SKM-1 treated with dmso at 0.1 percent for 144 hours (cell line): Measurements from ENCODE around the gene TBC1D19.

ENCODE experiments used
- DNase-seq: peaks from one replicate; lab custom pipeline; 2025; ENCODE audit not compliant: unreplicated experiment; lab: John Stamatoyannopoulos, UW

The TBC1D19 gene

DNA sequence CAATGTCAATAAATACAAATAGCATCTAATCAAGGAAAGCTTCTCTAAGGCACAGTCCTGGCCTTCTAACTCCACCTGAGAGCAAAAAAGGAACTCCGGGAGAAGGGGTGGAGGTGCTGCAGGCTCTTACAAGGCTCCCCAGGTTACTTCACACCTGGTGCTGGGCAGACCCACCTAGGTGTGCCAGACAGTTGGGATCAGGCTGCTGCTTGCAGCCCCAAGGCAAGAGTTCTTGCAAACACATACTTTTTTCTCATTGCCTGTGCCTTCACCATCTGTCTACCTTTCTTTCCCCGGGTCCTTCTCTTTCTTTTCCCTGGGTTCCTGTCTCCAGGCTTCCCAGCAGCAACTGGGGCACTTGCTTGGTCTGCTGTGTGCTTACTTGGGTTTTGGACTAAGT, 195.3 kb downstream of the TBC1D19 start:
- DNase-seq = no peak

DNA sequence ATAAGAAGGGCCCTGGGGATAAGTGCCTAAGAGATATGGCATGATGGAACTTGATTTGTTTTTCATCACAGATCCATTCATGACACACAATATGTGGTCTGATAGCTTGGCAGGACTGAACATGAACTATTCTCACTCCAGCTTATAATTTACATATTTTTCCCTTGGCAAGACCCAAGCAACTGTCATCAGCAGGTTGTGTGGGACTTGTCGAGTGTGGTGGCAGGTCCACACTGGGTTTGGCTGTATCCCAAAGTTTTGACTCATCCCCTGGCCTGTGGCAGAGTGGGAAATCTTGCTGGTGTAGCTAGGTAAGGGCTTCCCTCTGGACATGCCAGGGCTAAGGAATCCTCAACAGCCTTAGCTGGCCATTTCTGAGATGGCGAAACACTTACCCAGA, 195.8 kb downstream of the TBC1D19 start:
- no peak for DNase-seq

DNA sequence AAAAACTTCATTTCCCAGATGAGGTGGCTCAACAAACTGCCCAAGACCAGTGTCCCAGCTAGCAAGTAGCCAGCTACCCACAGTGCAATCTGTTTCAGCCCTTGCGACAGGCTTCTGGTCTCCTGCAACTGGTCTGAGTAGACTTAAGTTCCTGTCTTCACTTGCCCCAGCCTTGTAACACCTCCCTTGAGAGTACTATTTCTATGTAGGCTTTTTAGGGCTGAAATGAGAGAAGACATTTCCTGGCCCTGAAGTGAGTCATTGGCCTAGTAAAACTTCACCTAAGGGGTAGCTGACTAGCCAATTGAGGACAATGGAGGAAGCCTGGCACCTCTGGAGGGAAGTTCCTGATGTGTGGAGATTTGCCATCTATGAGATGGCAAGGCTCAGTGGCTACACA, 196.7 kb downstream of the TBC1D19 start:
- DNase-seq = peak; percentile 70

DNA sequence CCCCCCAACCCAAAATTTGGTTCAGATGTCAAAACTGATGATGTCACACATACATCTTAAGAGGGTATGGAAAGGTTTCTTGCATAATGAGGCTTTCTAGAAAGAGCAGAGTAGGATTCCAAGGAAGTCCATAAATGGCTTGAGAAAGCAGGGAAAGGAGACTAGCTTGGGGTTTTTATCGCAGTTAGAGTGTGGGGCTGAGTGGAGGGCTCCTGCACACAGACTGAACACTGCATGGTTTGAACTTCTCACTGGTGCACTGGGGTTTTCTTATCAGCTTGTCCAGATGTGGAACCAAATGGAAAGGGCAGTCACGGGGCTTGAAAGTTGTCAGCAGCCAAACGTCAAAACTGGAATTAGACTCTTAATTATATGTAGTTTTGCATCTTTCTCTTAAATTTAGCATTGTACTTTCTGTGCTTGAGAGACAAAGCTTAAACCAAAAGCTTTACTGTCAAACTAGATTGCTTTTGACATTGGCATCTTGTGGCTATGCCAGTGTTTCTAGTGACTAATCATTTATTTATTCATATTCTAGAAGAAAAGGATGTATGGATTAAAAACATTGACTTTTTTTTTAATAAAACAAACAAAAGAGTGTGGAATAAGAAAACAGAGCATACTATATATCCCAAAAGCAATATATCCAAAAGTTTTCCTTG, 198.4 kb downstream of the TBC1D19 start:
- DNase-seq = no peak

DNA sequence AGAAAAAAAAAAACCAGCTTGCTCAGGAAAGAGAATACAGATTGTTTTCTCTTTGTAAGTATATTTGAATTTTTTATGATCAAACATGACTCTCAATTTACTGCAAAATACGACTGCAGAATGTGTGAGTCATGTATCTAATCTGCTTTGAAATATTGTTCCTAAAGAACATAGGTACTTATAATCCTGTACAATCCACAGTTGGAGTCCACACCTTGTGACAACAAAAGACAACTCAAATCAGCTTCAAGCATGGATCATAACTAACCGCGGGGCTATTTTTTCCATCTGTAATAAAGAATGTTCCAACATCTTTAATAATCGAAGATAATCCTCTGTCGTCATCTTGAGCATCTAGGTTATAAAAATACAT, 198.9 kb downstream of the TBC1D19 start:
- no peak for DNase-seq

DNA sequence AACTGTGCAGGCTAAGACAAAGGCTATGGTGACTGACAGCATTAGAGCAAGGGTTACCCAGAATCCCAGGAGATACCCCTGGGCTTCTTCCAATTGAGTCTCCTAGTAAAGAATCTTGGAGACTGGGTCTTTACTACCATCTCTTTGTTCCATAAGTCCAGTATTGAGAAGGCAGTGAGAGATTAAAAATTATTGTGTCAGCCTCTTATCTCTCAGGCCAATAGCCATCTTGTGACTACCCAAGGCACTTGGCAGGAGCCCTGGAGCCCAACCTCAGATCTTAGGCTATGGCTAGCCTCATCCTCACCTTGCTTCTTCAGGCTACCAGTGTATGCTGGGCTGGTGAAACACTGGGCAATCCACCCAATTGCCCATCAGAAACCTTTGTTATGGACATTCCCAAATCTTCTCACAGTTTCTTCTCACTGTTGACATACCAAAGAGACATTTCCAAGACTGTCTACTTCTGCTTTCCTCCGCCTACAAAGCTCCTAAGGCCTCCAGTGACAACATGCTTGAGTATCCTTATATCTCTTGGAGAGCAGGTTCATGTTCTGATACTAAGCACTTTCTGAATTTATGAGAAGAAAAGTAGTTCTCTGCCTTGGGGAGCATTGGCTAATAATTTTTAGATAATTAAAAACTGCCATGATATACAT, 200.5 kb downstream of the TBC1D19 start:
- no peak for DNase-seq

DNA sequence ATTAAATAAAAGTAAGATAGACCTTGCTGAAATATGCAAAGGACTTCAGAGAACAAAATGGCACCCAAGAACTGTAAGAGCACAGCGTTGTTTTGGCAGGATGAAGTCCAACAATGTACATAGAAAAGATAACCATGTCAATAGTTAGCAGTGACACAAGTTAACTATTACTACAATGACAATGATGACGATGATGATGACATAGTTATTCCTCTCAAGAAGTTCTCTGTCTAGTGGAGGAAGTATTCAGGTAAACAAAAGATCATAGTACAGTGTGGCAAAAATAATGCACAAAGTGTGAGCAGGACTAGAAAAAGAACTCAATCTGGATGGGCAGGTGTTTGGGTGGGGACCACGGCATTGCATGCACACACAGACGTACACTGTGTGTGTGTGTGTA, 201.4 kb downstream of the TBC1D19 start:
- DNase-seq = no peak

DNA sequence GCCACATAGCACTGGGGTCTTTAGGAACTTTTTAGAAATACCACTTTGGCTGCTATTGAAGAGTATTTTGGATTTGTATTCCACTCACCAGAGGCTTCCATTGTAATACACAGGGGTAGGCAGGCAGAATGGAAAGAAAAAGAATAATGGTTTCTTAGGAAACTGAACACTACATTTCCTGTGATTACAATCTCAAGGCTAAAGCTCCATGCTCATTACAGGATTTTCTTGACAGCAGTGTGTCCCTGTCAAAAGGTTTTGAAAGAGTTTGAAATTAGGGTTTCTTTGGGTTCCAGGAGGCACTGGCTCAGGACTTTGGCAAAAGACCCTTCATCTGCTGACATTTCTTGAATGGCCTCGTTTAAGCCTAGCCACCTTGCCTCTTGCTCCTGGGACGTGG, 201.9 kb downstream of the TBC1D19 start:
- DNase-seq = no peak

DNA sequence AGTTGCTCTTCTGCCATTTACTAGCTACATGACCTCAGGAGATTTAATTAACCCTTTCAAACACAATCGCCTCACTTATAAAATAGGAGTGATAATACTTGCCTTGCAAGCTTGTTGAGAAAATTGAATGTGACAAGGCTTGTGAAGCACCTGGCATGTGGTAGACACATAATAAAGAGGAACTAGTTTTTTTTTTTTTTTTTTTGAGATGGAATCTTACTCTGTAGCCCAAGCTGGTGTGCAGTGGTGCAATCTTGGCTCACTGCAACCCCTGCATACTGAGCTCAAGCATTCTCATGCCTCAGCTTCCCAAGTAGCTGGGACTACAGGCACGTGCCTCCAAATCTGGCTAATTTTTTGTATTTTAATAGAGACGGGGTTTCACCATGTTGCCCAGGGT, 203.0 kb downstream of the TBC1D19 start:
- peak; percentile 16 for DNase-seq

DNA sequence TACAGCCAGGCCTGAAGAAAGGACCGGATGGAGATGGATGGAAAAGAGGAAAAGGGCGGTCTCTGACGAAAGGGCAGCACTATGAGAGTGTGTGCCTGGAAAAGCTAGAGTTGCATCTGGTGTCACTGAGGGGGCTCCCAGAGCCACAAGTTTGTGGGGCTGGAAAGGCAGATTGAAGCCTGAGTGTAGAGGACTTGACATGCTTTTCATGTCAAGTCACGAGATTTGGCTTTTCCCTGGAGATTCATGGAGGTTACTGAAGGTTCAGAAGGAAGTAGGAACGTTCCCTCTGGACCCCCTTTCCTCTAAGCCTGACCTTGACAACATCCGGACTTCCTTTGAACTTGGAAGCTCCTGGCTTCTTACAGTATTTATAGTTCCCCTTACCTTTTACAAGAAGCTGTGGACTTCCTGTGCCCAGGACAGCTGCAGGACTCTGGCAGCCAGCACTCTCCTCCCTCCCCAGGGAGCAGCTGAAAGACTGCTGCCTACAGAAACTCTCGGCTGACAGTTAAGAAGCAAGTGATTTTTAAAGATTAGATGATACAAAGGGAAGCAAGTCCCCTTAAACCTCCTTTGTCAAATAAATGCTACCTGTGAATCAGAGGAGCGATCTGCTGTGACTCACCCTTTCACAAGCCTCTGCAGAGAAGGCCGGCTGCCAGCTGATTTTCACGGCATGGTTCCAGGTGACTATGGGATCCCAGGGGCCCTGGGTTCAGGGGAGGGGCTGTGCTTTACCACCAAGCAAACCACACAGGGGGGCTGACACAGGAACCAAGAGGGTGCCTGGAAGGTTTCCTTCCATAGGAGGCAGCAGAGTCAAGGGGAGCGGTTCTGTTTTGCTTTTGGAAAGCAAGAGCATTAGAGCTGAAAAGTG, 203.8 kb downstream of the TBC1D19 start:
- DNase-seq = no peak

DNA sequence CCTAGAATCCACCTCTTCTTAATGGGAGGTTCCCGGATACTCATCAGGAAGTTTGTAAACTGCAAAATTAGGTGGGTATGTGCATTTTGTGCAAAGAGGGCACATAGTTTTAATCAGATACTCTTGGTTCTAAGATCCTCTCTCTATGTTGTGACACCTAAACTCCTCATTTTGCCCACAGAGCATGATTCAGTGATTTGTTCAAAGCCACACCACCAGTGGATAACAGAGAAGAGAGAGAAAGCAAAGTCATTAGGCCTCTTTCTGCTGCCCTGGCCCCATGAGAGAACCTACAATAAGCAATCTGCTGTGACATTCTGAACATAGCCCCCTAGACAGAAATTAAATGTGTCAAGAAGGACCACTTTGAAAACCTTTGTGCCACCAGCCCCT, 204.5 kb downstream of the TBC1D19 start:
- no peak for DNase-seq

DNA sequence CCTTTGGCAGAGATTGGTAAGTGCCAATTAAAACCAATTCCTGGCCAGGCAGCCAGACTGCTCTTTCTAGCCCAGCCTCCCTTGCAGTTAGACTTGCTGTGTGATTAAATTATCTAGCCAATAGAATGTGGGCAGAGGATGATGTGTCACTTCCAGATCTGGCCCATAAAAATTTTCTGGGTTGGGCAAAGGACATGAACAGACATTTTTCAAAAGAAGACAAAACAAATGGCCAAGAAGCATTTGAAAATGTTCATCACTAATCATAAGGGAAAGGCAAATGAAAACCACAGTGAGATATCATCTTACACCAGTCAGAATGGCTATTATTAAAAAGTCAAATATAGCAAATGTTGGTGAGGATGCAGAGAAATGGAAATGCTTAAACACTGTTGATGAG, 205.3 kb downstream of the TBC1D19 start:
- DNase-seq = no peak

DNA sequence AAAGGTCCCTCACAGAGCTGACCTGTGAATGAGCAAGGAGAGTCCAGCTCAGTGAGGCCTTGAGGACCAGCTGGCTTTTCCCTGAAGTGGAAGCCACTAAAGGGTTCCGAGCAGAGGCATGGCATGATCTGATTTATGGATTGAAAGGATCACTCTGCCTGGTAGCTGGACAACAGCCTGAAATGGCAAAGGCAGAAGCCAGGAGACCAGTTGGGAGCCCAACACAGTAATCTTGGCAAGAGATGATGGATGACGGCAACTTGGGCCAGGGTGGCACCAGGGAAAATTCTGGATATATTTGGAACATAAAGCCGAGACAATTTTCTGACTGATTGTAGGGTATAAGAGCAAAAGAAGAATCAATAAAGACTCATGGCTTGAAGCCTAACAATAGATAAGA, 207.5 kb downstream of the TBC1D19 start:
- no peak for DNase-seq

DNA sequence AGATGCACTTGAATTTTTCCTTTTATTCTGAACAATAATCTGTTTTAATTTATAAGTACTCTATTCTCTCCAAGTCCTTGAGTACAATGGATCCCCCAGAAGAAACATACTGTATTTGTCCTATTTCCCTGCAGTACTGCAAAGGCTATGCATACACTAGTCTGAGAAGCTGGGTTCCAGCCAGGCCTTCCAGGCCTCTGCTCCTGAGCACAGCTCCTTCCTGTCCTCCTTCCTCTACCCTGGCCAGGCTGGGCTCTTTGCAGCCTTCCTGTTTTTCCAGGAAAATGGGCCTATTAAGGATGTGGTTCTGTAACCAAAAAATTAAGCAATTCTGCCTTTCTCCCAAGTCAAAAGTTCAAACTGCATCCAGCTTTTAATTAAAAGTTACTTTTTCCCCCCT, 208.8 kb downstream of the TBC1D19 start:
- DNase-seq = no peak

DNA sequence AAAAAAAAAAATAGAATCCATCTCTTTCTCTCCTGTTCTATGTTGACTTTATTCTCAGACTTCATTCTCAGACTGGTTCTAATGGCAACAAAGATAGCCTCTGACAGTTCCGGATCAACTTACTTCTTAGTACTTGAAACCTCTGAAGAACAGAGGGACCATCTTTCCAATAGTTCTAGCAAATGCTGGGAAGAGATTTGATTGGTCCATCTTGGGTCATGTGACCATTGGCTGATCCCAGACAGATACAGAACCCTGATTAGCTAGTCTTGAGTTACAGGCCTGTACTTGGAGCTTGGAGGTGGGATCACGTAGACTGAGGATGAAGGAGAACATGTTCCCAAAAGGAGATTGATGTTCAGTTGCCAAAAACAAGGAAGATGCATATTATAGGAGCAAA, 209.9 kb downstream of the TBC1D19 start:
- DNase-seq = no peak

DNA sequence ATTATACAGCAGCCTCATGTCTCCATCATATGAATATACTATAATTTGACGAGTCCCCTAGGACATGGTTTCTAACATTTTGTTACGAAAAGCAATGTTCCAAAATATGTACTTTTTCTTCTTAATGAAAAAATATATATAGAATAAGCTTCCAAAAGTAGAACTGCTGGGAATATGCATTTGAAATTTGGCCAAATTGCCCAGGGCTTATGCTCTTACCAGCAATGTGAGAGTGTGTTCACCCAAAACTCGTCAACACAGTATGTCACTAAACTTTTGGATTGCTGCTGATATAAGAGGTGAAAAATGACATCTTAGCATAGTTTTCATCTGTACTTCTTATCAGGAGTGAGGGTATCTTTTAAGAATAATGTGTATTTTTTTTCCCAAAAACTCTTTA, 212.2 kb downstream of the TBC1D19 start:
- no peak for DNase-seq

DNA sequence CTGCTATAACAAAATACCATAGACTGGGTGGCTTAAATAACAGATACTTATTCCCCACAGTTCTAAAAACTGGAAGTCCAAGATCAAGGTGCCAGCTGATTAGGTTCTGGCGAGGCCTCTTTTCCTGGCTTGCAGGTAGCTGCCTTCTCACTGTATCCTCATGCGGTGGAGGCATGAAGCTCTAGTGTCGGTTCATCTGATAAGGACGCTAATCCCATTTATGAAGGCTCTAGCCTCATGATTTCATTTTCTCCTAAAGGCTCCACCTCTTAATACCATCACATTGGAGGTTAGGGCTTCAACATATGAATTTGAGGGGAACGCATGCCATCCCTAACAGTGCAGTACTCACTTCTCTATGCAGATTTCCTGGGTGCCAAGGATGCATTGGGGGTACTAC, 218.9 kb downstream of the TBC1D19 start:
- DNase-seq = no peak

DNA sequence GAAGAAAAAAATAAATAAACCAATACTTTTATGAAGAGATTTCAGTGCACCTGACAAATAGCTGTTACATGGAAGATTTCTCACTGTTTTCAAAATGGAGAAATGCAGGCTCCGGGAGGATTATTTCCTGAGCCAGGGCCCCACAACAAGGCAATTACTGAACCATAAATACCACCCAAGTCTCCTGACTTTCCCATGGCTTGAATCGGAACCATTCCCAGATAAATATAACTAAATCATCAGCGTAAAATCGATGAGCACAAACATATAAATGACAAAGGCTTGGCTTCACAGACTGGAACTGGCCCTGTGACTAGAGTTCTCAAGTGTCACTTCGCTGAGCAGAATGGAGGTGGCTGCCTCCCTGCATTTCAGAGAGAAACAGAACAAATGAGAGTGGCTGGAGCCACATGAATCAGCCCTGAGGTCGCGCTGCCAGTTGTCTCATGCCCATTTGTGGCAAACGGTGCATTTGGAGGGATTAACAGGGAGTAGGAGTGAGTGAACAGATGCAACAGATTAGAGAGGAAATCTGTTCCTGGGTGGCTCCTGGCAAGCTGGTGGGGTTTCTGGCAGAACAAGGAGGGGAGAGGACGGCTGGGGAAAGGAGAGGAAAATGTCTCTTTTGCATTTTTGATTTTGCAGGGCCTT, 219.5 kb downstream of the TBC1D19 start:
- DNase-seq = no peak

DNA sequence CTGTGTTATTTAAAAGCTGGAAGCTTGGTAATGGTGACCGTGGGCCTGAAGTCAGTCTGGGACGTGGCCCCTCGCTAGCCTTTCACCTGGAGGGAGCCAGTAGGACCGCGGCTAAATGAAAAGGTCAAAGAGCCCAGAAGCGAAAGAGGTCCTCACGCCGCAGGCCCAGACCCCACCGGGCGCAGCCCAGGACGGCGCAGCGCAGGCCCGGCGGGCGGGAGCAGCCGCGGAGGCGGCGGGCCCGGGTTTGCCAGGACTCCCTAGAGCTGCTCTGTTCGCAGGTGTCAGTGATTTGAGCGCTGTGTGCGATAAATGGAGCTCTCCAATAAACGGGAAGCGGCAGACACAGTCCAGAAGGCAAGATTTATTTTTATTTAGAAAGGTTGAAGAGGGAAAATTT, 220.6 kb downstream of the TBC1D19 start:
- no peak for DNase-seq

DNA sequence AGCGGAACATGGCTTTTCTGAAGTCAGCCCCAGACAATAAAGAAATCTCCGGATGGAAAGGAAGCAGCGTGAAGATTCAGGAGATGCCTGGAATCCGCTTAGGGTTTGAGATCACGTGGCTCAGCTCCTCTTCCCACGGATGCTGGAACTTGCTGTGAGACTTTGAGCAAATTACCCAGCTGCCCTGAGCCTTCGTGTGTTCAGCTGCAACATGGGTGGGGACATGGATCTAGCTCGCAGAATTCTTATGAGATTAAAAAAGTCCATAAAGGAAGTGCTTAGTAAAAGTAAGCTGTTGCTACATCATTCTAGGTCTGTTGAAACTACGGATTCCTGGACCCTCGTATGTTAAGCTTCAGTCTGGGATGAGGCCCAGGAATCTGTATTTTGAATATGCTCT, 221.0 kb downstream of the TBC1D19 start:
- DNase-seq = no peak
